HEK293T (cell line): ENCODE data around the gene NKAIN2.

Experiments used
- CTCF ChIA-PET: fragments of 350-600 bp; formaldehyde crosslinking; extraction: SDS; loops from one replicate; lab custom pipeline; 2021; ENCODE audit warnings: antibody characterized with exemption, inconsistent platforms; lab: Yijun Ruan, JAX
- POLR2A ChIA-PET: fragments of 350-600 bp; formaldehyde crosslinking; extraction: SDS; loops from one replicate; lab custom pipeline; 2020; ENCODE audit warnings: antibody characterized with exemption, inconsistent platforms; lab: Yijun Ruan, JAX
- DNase-seq: peaks from one replicate; pipeline ENCODE4 v3.0.0; 2012; ENCODE audit warnings: mixed read lengths; ENCODE audit errors: extremely low spot score
- ARNT ChIP-seq: fragments of 450-650 bp; IDR thresholded peaks from 2 replicates; pipeline ENCODE4 v1.6.1; 2017; ENCODE audit warnings: mild to moderate bottlenecking
- BHLHE40 ChIP-seq: fragments of 450-650 bp; IDR thresholded peaks from 2 replicates; pipeline ENCODE4 v1.6.1; 2016; ENCODE audit warnings: mild to moderate bottlenecking, moderate library complexity, borderline replicate concordance
- CTBP1 ChIP-seq: fragments of 450-650 bp; IDR thresholded peaks from 2 replicates; pipeline ENCODE4 v1.6.1; 2016; ENCODE audit warnings: borderline replicate concordance
- ELF4 ChIP-seq: fragments of 450-650 bp; IDR thresholded peaks from 2 replicates; pipeline ENCODE4 v1.6.1; 2017; ENCODE audit warnings: antibody characterized with exemption
- FOXA1 ChIP-seq: fragments of 450-650 bp; IDR thresholded peaks from 2 replicates; pipeline ENCODE4 v1.6.1; 2016; ENCODE audit warnings: mild to moderate bottlenecking
- FOXK2 ChIP-seq: fragments of 450-650 bp; IDR thresholded peaks from 2 replicates; pipeline ENCODE4 v1.6.1; 2016; ENCODE audit warnings: mild to moderate bottlenecking
- FOXM1 ChIP-seq: fragments of 450-650 bp; IDR thresholded peaks from 2 replicates; pipeline ENCODE4 v1.6.1; 2017; ENCODE audit warnings: mild to moderate bottlenecking, borderline replicate concordance
- HDGF ChIP-seq: fragments of 450-650 bp; IDR thresholded peaks from 2 replicates; pipeline ENCODE4 v1.6.1; 2017; ENCODE audit warnings: antibody characterized with exemption, borderline replicate concordance
- L3MBTL2 ChIP-seq: fragments of 450-650 bp; conservative IDR thresholded peaks from 2 replicates; pipeline ENCODE4 v1.6.1; 2016; ENCODE audit warnings: mild to moderate bottlenecking
- LEF1 ChIP-seq: fragments of 450-650 bp; IDR thresholded peaks from 2 replicates; pipeline ENCODE4 v1.6.1; 2017; ENCODE audit warnings: mild to moderate bottlenecking, borderline replicate concordance
- NFRKB ChIP-seq: fragments of 450-650 bp; IDR thresholded peaks from 2 replicates; pipeline ENCODE4 v1.6.1; 2016; ENCODE audit warnings: mild to moderate bottlenecking, moderate library complexity
- PKNOX1 ChIP-seq: fragments of 450-650 bp; IDR thresholded peaks from 2 replicates; pipeline ENCODE4 v1.6.1; 2016
- SP1 ChIP-seq: fragments of 450-650 bp; IDR thresholded peaks from 2 replicates; pipeline ENCODE4 v1.6.1; 2017
- SUZ12 ChIP-seq: fragments of 450-650 bp; IDR thresholded peaks from 2 replicates; pipeline ENCODE4 v1.6.1; 2016; ENCODE audit warnings: mild to moderate bottlenecking
- TARDBP ChIP-seq: fragments of 450-650 bp; IDR thresholded peaks from 2 replicates; pipeline ENCODE4 v1.6.1; 2016
- ZNF384 ChIP-seq: fragments of 450-650 bp; IDR thresholded peaks from 2 replicates; pipeline ENCODE4 v1.6.1; 2016

The NKAIN2 gene

GRCh38 chr6:123803504-123804013 lies at the start of gene NKAIN2:
Gene NKAIN2, plus strand, starts transcription at chr6:123803865.
- peak; percentile 53 for DNase-seq
- no peak for TF ChIP-seq PKNOX1
- TF ChIP-seq BHLHE40: no peak
- TF ChIP-seq LEF1: no peak
- TF ChIP-seq FOXA1: no peak
- no peak for TF ChIP-seq SUZ12
- TF ChIP-seq CTBP1: no peak
- no peak for TF ChIP-seq NFRKB
- no peak for TF ChIP-seq L3MBTL2
- peak; percentile 50; the same call in 1 of the 2 replicates for TF ChIP-seq FOXM1
- 0 out of 2 replicates have a peak, but pooled peaks have one; percentile 16 for TF ChIP-seq ARNT
- ChIA-PET CTCF (interaction anchor here (0.7 to 2.0 kb wide), 5 partner anchors 13 to 863 kb away, joined by 3 to 11 read pairs (median 3); no protein-coding TSS in a partner anchor), POLR2A (interaction anchor here (1.0 kb wide), 2 partner anchors 8 to 12 kb away, joined by 3 read pairs; no protein-coding TSS in a partner anchor)

- no peak for DNase-seq
- ChIA-PET CTCF (no interaction called here), POLR2A (no interaction called here)
- TF ChIP-seq TARDBP (no peak), FOXM1 (no peak), FOXA1 (no peak), L3MBTL2 (no peak), CTBP1 (no peak), ELF4 (no peak), PKNOX1 (no peak), SP1 (no peak), LEF1 (no peak), BHLHE40 (no peak), HDGF (no peak)
Observed at GRCh38 chr6:123759472-123759871, 44.2 kb upstream of the NKAIN2 start.

GRCh38 chr6:123763904-123764303 lies 39.8 kb upstream of the NKAIN2 start:
- TF ChIP-seq ELF4 (no peak), HDGF (no peak), FOXA1 (no peak), CTBP1 (no peak), NFRKB (no peak)
- ChIA-PET POLR2A (no interaction called here), CTCF (no interaction called here)
- DNase-seq: no peak

- TF ChIP-seq TARDBP (no peak), FOXA1 (no peak)
- ChIA-PET POLR2A (no interaction called here), CTCF (interaction anchor here (0.6 kb wide), 1 partner anchor 1402 kb away, joined by 6 read pairs; no protein-coding TSS in a partner anchor)
- no peak for DNase-seq
Observed at GRCh38 chr6:123764722-123765121, 38.9 kb upstream of the NKAIN2 start.

GRCh38 chr6:123768921-123769320 lies 34.7 kb upstream of the NKAIN2 start:
- no peak for DNase-seq
- no peak for TF ChIP-seq HDGF
- TF ChIP-seq ARNT: no peak
- no peak for TF ChIP-seq ELF4
- TF ChIP-seq BHLHE40: no peak
- no peak for TF ChIP-seq SUZ12
- no peak for TF ChIP-seq FOXM1
- TF ChIP-seq SP1: no peak
- no peak for TF ChIP-seq TARDBP
- TF ChIP-seq L3MBTL2: no peak
- CTCF ChIA-PET: no interaction called here
- POLR2A ChIA-PET: no interaction called here

- CTCF ChIA-PET: no interaction called here
Observed at GRCh38 chr6:123769431-123769830, 34.2 kb upstream of the NKAIN2 start.

GRCh38 chr6:123770247-123770949 lies 33.3 kb upstream of the NKAIN2 start:
- TF ChIP-seq TARDBP: no peak
- no peak for TF ChIP-seq SUZ12
- no peak for TF ChIP-seq SP1
- TF ChIP-seq BHLHE40: no peak
- no peak for TF ChIP-seq FOXK2
- no peak for TF ChIP-seq L3MBTL2
- no peak for TF ChIP-seq HDGF
- no peak for TF ChIP-seq PKNOX1
- TF ChIP-seq FOXM1: no peak
- no peak for TF ChIP-seq CTBP1
- TF ChIP-seq ZNF384: no peak
- no peak for TF ChIP-seq ARNT
- no peak for TF ChIP-seq ELF4
- no peak for TF ChIP-seq NFRKB
- no peak for TF ChIP-seq FOXA1
- no peak for DNase-seq
- ChIA-PET POLR2A (no interaction called here), CTCF (no interaction called here)

More at GRCh38 chr6:123769431-123769830, 34.2 kb upstream of the NKAIN2 start:
- no peak for DNase-seq
- POLR2A ChIA-PET: no interaction called here
- TF ChIP-seq SUZ12: no peak
- no peak for TF ChIP-seq NFRKB
- no peak for TF ChIP-seq L3MBTL2
- TF ChIP-seq ARNT: no peak
- TF ChIP-seq LEF1: no peak
- TF ChIP-seq BHLHE40: no peak
- TF ChIP-seq FOXA1: no peak
